GM19467 (cell line): ENCODE data around the gene CFAP20DC.
"Not testable (repeated sequence)": the region's sequence is repeated elsewhere in the genome, so short reads cannot be mapped to it uniquely, and the experiment has no call there.

Experiments
- ATAC-seq: cut with Tn5 transposase; IDR thresholded peaks from one replicate; pipeline ENCODE4 v1.9.1; 2021; ENCODE audit warnings: mild to moderate bottlenecking, moderate library complexity; ENCODE audit not compliant: unreplicated experiment

CFAP20DC gene

DNA sequence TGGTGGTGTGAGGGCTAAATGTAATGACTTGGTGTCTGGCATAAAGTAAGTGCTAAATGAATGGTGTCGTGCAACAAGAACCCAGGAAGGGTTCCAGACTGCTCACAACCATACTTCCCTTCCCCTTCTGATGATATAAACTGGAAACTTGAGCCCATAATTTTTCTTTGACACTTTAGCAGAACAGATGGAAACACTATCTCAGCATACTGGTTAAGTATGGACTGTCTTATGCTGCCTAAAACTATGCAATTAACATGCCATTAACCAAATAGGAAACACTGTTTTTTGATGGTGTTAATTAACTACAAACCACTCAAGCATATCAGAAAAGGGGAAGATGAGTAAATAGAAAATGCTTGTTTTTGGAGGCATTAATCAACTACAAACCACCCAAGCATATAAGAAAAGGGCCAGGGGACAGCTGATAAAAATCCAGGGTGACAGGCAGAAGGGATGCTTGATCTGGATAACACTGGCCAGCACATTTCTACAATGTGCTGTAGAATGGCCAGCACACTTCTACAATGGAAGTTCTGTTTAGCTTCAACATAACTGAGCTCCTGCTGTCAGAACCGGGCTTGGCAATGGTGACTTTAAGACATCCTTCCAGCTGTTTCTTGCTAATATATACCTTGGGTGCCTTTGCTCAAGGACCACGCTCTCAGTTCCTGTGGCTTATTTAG lies 297.8 kb downstream of the CFAP20DC start:
- no peak for ATAC-seq

DNA sequence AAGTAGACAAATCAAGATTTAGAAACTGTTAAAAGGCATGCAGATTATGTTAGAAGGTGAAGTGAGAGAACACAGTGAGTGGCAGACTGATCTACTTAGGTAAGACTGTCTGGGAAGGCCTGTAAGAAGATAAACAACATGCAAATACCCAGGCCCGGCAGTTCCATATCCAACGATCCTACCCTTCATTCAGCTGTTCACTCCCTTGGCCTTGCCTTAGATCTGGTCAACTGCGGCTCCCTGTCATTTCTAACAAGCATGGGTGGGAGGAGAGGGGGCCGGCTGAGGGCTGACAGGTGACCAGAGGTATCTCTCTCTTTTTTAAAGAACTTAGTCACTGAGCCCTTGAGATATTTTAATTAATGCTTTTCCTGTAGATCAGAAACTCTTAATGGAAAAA lies 298.6 kb downstream of the CFAP20DC start:
- no peak for ATAC-seq

DNA sequence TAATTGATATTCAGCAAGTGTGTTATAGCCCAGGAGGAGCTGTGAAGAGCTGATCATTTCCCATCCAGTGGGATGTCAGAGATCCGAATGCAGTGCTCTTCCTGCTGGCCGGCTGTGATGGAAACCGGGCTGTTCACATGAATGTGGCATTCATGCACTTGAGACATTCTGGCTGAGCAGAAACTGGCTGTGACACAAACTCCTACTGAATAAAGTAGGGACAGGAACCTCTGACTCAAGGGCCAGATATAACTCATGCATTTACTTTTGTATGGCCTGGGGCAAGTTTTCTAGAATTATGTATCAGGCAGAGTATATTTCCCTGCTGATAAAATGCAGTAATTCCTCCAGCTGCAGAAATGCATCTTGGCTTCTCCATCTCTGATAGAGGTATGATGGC lies 299.9 kb downstream of the CFAP20DC start:
- no peak for ATAC-seq

DNA sequence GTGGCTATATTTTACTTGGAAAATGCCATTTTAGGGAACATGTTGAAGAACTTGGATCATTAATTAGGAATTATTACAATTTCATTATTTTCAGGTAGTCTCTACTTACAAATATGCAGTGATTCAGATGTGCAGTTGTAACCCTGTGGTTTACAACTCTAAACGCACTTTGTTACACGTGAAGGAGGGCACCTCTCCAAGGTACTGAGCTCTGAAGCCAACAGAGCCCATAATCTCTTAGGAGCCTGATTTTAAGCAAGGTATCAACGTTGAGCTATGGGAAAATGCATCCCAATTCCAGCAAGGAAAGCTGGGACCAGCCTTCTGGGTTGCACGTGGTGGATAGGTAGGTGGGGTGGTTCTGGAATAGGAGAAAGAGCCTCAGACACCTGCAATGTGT lies 301.8 kb downstream of the CFAP20DC start:
- no peak for ATAC-seq

DNA sequence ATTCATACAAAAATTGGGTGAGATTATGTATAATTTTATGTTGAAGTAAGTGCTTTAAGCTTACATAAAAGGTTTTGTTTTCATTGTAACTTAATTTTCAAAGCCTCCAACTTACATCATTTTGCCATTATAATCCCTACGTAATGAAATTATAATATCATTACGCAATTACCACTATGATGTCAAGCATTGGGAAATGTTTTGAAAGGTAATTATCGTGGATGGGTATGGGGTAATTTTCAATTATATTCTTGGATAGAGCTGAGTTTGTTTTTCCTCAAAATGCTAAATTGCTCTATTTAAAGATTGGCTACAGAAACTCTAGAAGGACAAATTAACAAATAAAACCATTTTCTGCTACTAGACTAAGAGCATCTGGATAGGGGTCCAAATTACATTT lies 303.1 kb downstream of the CFAP20DC start:
- ATAC-seq: no peak

DNA sequence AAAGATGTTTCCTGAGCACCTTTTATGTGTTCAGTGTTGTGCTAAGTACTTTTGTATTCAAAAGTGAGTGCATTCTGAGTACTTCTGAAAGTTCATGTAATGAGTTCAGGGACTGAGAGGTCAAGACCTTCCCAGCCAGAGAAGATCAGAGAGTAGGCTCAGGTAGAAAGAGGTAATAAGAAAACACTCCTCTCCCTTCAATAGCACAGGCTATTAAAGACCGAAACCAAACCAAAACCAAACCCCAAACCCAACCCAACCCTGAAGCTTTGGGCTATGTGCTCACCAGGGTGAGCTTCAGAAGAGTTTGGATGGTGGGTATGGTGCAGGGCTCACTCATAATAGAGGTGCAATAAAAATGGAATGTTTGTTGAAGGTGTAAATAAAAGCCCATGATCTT lies 306.5 kb downstream of the CFAP20DC start:
- no peak for ATAC-seq

DNA sequence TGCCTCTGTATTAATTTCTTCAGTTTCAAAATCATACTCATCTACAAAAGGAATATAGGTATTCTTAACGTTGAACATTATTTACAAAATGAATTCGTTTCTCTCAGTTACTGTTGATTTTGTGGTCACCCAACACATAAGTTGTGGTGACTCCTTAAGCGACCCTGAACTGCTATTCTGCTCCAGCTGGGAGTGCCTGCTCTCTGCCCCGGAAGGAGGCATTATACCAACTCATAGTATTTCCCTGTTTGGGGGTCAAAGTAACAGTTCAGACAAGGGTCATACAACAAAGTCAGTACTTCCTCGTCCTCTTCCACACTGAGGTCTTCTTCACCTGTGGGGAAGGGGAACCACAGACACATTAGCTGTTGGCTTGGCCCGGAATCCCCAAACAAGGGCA lies 307.6 kb downstream of the CFAP20DC start:
- no peak for ATAC-seq

DNA sequence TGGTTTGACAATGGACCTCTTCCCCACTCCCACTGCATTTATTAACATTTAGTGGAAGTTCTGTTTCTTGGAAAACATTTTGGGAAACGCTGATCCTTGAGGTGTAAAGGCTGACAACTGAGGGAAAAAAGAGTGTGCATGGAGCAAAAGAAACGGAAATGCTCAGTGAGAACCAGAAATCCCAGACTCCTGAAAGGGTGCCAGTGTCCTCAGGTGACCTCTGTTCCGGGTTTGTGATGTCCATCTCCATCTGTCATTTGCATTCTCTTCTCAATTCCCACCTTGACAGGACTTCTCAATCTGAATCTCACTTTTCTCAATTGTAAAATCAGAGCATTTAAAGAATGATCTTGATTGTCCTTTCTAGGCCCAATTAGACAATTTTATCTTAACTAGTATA lies 312.2 kb downstream of the CFAP20DC start:
- no peak for ATAC-seq

DNA sequence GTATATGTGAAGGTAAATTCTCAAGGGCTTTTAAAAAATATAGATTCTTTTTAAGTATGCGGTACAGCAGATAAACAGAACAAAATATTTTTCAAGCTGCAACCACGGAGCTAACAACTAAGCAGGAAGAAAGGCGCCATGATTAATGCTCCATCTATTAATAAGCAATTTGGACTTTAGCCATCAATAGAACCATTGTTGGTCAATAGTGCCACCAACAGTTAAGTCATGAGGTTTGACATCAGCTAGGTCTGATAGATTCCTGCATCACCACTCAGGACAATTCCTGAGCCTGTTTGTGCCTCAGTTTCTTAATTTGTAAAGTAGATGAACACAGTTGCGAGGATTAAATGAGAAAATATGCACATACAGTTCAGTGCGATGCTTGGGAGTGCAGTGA lies 318.2 kb downstream of the CFAP20DC start:
- no peak for ATAC-seq

DNA sequence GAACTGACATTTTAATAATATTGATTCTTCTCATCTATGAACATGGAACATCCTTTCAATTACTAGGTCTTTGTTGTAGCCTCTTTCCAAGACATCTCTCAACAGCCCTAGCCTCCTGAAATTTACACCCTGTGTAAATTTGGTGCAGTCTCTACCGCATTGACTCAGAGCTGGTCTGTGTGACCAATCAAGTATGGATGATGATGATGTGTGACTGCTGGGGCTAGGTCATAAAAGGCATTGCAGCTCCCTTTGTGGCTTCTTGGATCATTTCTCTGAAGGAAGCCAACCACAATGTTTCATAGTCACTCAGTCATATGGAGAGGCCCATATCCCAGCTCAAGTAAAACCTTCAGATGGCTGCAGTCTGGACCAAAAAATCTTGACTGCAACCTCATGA lies 321.1 kb downstream of the CFAP20DC start:
- ATAC-seq: no peak

DNA sequence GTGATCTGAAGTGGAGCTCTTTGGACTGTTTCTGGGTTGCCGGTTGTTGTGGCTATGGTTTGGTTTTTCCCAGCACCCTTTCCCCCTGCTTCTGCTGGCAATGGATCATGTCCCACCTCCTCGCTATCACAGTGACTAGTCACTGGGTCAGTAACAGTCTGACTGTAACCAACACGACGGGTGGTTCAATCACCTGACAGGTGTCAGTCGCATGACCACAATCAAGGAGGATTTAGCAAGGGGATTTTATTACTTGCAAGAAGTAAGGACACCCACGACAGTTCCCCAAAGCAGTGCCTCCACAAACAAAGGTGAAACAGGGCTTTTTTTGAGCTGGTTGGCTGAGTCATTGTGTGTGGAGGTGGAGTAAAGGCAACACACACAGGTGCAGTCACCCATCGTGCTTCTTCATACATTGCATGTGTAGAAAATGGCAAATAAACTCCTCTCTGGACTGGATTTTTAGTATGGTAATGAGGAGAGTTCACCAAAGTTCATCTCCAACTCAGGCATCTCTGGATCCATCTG lies 324.4 kb downstream of the CFAP20DC start:
- ATAC-seq: no peak

DNA sequence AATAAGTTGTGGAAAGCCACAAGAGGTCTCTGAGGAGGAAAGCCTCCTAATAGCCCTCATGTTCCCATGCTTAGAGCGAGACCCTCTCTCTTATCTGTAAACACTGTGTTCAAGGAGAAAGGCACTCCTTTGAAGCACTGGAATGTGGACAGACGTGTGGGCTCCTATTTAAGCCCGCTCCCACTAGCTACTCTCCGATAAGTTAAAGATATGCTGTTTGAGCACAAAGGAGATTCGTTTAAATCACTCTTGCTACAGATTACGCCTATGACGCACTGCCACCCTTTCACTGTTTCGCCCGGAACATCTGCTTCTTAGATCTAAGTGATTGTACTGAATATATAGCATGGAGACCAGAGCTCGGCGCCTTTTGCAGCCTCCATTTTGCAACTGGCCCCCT lies 325.5 kb downstream of the CFAP20DC start:
- ATAC-seq: no peak

DNA sequence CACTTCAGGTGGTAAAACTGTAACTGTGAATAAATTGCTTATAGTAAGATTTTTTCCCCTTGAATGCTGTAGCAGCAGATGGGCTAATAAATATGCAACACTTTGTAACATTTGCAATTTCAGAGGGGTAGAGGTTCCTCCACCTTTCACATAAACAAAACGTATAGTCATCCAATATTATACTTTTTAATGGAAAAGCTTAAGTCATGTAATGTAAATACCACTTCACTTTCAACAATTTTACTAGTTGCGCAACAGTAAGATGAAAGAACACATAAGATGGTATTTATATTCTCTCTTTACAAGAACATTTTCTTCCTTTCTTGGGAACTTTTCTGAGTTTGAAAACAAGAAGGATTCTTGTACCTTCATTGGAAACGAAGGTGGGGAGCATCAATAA lies 326.7 kb downstream of the CFAP20DC start:
- no peak for ATAC-seq

DNA sequence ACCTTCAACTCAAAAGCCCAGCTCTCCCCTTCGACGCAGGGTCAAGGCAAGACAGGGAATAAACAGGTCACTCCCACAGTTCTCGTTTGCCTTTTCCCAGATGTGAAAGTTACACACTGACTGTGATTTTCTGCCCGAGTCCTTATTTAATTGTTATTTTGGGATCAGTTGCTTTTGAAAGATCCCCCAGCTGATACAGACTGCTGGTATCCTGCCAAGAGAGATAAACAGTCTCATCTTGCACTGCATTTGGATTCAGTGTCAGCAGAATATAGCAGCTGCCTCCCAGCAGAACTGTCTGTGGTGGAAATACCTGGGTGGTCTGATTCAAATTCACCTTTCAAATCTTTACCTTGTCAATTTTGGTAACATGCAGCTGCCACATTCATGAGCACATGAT lies 327.3 kb downstream of the CFAP20DC start:
- ATAC-seq: no peak

DNA sequence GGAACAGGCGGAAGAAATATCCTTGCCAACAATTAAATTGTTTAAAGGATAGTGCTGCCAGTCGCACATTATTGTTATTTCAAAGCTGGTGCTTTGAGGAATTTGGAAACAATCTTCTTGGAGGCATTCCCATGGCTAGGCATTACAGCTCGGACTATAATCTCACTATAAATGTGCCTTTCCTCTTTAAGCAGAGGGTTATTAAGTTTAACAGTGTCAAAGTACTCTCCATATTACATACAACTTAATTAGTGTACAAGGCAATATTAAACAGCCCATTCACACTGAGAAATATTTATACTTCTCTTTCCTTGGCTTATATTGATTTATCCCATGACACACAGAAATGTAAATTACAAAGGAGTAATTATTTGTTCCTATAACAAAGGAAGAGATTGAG lies 329.3 kb downstream of the CFAP20DC start:
- ATAC-seq: no peak

DNA sequence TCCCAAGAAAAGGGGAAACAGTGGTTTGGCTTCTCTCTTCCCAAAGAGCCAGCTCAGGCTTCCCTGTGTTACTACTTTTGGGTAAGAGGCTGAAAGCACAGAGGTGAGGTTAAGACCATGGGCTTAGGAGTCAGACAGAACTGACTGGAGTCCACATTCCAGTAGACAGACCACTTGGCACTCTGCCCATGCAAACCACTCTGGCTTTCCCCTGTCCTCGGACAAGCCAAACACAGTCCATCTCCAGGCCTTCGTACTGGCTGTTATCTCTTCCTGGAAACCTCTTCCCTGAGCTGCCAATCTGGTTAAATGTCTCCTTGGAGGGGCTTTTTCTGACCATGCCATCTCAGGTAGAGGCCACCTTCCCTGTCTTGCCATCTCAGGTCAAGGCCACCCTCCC lies 330.1 kb downstream of the CFAP20DC start:
- no peak for ATAC-seq

DNA sequence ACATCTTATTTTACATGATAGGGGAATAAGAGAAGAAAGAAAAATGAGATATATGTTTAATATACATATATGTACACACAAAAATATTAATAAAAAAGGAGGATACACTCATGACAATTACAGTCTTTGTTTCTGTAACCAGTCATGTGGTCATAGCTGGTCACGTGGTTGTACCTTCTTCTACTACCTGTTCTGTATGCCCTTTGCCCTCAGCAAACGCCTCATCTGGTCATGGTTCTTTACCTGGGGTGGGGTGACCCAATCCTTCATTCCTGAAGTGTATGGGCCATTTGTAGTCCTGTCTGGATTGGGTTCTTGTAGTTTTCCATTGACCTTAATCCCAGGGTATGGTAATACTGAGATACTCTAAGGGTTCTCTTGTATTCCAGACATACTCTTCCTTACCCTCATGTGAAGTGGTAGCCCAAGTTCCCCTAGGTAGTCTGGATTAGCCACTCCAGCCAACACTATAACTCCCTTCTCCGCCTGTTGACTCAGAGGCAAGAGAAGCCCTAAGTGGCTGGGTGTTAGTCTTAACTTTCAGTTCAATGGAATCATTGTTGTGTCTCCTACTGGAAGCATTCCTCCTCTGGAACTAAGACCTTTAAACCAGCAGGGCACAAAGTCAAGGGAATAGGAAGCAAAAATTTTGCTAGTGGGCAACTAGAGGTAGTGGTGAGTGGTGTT lies 336.0 kb downstream of the CFAP20DC start:
- ATAC-seq: no peak

DNA sequence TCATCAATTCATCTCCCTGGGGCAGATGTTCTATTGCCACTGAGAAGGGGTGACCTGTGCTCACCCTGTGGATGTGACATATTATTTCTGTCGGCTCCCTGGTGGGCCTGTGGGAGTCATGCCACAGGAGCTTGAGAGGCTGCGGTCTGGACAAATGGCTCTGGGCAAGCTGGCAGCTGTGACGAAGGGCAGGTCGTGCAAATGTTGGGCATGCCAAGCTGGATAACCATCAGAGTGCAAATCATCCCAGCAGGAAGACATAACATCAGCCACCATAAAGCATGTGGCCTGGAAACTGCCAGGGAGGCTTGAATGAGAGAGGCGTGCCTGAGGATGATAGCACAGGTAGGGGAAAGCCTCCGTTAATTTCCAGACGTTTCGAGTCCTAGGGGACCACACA lies 338.0 kb downstream of the CFAP20DC start:
- ATAC-seq: no peak

DNA sequence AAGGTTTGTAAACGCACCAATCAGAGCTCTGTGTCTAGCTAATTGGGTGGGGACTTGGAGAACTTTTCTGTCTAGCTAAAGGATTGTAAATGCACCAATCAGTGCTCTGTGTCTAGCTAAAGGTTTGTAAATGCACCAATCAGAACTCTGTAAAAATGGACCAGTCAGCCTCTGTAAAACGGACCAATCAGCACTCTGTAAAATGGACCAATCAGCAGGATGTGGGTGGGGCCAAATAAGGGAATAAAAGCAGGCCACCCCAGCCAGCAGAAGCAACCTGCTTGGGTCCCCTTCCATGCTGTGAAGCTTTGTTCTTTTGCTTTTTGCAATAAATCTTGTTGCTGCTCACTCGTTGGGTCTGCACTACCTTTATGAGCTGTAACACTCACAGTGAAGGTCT lies 340.8 kb downstream of the CFAP20DC start:
- ATAC-seq: not testable (repeated sequence)

DNA sequence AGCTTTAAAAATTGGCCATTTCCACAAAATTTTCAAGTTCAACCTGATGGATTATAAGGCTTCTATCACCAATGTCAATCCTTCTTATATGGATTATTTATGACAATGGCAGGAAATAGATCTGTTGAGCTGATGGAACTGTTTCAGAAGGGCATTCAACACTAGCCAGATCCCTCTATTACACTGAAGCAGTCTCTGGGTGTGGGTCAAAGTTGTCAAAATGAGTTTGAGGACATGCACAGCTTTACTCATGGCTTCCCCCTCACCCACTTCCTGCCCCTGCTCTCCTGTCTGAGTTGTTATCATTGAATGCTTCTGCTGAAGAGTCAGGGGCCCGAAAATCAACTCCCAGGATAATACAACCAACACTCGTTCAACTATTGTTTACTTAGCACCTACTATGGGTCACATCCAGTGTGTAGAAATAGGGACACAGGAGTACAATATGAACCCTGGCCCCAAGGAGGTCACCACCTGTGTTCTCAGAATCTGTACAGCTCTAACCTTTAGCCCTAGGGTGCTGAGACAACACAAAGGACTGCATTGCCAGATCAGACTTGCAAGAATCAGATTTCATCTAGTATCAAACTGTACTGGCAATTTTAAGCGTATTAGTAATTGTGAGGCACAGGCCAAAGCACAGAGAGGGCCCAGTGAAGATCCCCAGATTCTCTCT lies 341.6 kb downstream of the CFAP20DC start:
- ATAC-seq: no peak

DNA sequence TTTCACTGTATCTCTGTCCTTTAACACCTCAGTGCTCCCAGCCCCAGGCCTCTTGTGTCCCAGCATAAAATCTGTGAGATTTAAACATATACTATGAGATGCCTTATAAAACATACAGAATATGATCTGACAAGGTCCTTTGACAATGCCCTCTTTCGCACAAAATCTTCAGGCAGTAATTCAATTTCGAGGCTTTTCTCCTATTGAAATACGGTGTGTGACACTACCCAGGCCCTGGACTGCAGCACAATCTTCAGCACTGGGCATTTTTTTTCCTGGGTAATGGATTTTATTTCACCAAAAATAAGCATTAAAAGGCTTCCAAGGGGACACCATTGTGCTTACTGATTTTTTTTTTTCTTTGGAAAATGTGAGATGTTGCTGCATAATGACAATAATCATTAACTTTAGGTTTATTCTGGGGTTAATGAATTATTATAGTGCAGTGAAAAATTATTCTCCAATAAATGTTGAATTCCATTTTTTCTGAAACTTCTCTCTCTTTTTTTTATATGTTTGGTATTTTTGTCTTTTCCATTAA lies 342.4 kb downstream of the CFAP20DC start:
- no peak for ATAC-seq
